Activated effector memory CD4-positive, alpha-beta T cell treated with Interleukin-2 at 50 U/mL for 16 hours (primary cell): ENCODE results near the gene PCDHGA6.
"Not testable (repeated sequence)": the region's sequence is repeated elsewhere in the genome, so short reads cannot be mapped to it uniquely, and the experiment has no call there.

Experiments used
- DNase-seq: peaks from one replicate; pipeline ENCODE4 v3.0.0-alpha.2; 2020

PCDHGA6 gene

DNA sequence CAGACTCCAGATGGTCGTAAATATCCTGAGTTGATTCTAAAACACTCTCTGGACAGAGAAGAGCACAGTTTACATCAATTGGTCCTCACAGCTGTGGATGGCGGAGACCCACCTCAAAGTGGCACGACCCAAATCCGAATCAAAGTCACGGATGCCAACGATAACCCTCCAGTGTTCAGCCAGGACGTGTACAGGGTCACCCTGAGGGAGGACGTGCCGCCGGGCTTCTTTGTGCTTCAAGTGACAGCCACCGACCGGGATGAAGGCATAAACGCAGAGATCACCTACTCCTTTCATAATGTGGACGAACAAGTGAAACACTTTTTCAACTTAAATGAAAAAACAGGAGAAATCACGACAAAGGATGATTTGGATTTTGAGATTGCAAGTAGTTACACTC, 13.0 kb upstream of the PCDHGA6 start:
- DNase-seq = no peak

DNA sequence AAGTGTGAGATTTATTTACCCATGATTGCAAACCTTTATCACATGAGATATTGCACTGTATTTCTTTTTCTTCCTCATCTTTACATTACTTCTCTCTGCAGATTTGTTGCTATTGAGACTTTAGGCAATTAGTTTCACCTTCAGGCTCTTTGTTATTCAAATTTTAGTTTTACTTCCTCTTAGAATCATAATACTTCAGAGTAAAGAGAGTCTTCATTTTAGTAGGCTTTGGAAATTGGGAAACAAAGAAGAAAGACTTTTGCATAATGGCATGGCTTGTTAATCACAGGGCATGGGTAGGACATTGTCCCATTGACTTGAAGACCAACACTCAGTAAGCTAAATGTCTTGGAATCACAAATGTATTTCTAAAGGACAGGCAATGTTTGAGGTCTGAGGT, 11.0 kb upstream of the PCDHGA6 start:
- no peak for DNase-seq

DNA sequence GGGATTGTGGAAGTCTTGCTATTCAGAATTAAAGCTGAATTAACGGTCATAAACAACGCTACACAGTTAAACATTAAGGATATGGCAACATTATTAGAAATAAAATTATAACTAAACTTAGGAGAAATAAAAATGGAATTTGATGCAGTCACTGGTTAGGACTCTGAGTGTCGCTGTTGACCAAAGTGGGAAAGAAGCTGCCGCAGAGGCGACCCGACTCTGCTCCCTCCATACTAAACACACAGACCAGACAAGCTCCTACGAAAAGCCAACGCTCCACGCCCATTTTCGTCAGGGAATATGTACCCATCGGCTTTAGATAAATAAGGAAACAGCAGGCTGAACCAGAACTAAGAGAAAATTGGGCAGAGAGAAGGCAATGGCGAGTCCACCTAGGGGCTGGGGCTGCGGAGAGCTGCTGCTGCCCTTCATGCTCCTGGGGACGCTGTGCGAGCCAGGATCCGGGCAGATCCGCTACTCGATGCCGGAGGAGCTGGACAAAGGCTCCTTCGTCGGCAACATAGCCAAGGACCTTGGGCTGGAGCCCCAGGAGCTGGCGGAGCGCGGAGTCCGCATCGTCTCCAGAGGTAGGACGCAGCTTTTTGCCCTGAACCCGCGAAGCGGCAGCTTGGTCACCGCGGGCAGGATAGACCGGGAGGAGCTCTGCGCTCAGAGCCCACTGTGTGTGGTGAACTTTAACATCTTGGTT, 9.6 kb upstream of the PCDHGA6 start, which contains the start of gene PCDHGA5:
Gene PCDHGA5, plus strand, starts transcription at position 211 of the 709 bp plus-strand sequence. Its CDS starts 169 bp downstream, at position 380.
- no peak for DNase-seq

DNA sequence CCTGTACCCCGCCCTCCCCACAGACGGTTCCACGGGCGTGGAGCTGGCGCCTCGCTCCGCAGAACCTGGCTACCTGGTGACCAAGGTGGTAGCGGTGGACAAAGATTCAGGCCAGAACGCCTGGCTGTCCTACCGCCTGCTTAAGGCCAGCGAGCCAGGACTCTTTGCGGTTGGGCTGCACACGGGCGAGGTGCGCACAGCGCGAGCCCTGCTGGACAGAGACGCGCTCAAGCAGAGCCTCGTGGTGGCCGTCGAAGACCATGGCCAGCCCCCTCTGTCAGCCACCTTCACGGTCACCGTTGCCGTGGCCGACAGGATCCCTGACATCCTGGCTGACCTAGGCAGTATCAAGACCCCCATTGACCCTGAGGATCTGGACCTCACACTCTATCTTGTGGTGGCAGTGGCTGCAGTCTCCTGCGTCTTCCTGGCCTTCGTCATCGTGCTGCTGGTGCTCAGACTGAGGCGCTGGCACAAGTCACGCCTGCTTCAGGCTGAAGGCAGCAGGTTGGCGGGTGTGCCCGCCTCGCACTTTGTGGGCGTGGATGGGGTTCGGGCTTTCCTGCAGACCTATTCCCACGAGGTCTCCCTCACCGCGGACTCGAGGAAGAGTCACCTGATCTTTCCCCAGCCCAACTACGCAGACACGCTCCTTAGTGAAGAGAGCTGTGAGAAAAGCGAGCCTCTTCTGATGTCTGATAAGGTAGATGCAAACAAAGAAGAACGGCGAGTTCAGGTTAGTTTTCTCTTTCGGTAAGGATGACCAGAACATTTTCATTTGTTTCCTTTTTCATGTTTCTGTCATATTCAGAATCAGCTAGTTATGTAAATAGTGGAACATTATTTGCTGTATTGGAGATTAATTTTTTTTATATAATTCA, 7.4 kb upstream of the PCDHGA6 start:
- DNase-seq = no peak

DNA sequence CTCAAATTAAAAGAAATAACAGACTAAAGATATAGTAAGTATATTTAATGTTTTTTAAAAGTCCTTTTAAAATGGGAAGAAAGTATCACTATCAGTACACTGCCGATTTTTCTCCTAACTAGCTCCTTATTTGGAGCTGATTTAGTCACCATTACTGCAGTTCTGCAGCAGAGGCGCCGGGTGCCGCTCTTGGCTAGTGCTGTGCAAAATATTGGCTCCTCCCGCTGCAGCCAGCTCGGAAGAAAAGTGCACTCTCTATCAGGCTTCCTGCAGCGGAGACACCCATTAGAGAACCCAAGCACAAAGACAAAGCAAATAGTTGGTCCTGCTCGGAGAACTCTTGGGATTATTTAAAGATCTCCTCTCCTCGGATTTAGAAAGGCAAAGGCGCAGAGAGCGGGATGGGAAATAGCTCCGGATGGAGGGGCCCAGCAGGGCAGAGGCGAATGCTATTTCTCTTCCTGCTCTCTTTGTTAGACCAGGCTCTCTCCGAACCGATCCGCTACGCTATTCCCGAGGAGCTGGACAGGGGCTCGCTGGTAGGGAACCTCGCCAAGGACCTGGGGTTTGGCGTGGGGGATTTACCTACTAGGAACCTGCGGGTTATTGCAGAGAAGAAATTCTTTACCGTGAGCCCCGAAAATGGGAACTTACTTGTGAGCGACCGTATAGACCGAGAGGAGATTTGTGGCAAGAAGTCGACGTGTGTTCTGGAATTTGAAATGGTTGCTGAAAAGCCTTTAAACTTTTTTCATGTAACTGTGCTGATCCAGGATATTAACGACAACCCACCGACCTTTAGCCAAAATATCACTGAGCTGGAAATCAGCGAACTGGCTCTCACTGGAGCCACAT, 3.5 kb upstream of the PCDHGA6 start, which contains the start of gene PCDHGB3:
Gene PCDHGB3, plus strand, starts transcription at position 249 of the 855 bp plus-strand sequence. Its CDS starts 153 bp downstream, at position 402.
- DNase-seq = peak; percentile 10

DNA sequence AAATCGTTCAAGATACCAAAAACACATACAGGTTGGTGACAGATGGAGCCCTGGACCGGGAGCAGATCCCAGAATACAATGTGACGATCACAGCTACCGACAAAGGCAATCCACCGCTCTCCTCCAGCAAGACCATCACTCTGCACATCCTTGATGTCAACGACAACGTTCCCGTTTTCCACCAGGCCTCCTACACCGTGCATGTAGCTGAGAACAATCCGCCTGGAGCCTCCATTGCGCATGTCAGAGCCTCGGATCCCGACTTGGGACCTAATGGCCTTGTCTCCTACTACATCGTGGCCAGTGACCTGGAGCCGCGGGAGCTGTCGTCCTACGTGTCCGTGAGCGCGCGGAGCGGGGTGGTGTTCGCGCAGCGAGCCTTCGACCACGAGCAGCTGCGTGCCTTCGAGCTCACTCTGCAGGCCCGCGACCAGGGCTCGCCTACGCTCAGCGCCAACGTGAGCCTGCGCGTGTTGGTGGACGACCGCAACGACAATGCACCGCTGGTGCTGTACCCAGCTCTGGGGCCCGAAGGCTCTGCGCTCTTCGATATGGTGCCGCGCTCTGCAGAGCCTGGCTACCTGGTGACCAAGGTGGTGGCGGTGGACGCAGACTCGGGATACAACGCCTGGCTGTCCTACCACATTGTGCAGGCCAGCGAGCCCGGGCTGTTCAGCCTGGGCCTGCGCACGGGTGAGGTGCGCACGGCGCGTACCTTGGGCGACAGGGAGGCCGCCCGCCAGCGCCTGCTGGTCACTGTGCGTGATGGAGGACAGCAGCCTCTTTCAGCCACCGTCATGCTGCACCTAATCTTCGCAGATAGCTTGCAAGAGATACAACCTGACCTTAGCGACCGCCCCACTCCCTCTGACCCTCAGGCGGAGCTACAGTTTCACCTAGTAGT, 1.9 kb upstream of the PCDHGA6 start:
- DNase-seq = no peak

DNA sequence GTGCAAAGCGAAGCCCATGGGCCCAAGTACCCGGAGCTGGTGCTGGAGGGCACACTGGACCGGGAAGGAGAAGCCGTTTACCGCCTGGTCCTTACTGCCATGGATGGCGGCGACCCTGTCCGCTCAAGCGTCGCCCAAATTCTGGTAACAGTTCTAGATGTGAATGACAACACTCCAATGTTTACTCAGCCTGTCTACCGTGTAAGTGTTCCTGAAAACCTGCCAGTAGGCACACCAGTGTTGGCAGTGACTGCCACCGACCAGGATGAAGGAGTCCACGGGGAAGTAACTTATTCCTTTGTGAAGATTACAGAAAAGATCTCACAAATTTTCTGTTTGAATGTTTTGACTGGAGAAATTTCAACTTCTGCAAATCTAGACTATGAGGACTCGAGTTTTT, 936 bp downstream of the PCDHGA6 start:
- DNase-seq = no peak

DNA sequence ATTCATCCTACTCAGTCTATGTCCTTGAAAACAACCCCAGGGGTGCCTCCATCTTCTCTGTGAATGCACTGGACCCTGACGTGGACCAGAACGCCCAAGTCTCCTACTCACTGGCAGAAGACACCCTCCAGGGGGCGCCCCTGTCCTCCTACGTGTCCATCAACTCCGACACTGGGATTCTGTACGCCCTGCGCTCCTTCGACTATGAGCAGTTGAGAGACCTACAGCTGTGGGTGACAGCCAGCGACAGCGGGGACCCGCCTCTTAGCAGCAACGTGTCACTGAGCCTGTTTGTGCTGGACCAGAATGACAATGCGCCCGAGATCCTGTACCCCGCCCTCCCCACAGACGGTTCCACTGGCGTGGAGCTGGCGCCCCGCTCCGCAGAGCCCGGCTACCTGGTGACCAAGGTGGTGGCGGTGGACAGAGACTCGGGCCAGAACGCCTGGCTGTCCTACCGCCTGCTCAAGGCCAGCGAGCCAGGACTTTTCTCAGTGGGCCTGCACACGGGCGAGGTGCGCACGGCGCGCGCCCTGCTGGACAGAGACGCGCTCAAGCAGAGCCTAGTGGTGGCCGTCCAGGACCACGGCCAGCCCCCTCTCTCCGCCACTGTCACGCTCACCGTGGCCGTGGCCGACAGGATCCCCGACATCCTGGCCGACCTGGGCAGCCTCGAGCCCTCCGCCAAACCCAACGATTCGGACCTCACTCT, 1.9 kb downstream of the PCDHGA6 start:
- DNase-seq = not testable (repeated sequence)

DNA sequence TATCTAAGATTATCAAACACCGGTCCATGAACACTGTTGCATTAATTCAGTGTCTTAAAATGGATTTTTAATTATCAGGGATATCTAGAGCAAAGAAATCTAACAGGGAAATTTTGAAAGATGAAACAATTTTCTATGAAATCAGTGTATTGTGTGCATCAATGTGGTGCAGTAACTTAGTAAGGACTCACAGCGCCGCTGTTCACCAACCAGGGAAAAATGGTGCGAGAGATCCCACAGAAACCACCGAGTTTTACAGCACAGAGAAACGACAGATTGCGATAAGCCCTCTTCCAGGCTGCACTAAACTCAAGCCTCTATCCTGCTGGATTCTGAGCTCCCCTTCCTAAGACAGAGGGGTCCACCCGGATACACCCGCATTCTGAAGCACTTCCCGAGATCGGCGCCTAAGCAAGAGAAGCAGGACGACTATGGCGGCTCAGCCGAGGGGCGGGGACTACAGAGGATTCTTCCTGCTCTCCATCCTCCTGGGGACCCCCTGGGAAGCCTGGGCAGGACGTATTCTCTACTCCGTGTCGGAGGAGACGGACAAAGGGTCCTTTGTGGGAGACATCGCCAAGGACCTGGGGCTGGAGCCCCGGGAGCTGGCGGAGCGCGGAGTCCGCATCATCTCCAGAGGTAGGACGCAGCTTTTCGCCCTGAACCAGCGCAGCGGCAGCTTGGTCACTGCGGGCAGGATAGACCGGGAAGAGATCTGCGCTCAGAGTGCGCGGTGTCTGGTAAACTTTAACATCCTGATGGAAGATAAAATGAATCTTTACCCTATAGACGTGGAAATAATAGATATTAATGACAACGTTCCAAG, 9.0 kb downstream of the PCDHGA6 start, which contains the start of gene PCDHGA7:
Gene PCDHGA7, plus strand, starts transcription at position 274 of the 826 bp plus-strand sequence. Its CDS starts 158 bp downstream, at position 432.
- DNase-seq = no peak

DNA sequence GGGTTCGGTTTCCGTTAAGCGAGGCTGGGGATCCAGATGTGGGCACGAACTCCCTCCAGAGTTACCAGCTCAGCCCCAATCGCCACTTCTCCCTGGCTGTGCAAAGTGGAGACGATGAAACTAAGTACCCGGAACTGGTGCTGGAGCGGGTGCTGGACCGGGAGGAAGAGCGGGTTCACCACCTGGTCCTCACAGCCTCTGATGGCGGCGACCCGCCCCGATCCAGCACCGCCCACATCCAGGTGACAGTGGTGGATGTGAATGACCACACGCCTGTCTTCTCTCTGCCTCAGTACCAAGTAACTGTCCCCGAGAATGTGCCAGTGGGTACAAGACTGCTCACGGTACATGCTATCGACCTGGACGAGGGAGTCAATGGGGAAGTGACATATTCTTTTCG, 9.7 kb downstream of the PCDHGA6 start:
- DNase-seq = no peak

DNA sequence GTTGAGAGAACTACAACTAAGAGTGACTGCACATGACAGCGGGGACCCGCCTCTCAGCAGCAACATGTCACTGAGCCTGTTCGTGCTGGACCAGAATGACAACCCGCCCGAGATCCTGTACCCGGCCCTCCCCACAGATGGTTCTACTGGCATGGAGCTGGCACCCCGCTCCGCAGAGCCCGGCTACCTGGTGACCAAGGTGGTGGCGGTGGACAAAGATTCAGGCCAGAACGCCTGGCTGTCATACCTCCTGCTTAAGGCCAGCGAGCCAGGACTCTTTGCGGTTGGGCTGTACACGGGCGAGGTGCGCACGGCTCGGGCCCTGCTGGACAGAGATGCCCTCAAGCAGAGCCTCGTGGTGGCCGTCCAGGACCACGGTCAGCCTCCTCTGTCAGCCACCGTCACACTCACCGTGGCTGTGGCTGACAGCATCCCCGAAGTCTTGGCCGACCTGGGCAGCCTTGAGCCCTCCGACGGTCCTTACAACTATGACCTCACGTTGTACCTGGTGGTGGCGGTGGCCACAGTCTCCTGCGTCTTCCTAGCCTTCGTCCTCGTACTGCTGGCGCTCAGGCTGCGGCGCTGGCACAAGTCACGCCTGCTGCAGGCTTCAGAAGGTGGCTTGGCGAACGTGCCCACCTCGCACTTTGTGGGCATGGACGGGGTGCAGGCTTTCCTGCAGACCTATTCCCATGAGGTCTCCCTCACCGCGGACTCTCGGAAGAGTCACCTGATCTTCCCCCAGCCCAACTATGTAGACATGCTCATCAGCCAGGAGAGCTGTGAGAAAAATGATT, 11.0 kb downstream of the PCDHGA6 start:
- no peak for DNase-seq

DNA sequence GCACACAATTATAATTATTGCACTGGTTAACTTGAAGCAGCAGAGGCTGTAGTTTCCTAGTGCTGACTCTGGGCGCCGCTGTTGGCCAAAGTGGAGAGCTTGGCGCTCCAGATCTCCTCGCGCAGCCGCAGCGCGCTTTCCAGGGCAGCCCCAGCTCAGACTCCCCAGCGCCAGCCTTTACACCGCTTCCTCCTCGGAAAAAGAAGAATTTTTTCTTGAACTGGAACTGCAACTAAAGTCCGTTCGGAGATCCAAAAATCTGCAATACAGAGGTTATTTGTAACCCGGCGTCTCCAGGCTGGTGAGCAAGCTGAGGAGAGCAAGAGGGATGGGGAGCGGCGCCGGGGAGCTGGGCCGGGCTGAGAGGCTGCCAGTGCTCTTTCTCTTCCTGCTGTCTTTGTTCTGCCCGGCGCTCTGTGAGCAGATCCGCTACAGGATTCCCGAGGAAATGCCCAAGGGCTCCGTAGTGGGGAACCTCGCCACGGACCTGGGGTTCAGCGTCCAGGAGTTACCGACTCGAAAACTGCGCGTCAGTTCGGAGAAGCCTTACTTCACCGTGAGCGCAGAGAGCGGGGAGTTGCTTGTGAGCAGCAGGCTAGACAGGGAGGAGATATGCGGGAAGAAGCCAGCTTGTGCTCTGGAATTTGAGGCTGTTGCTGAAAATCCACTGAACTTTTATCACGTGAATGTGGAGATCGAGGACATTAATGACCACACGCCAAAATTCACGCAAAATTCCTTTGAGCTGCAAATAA, 14.0 kb downstream of the PCDHGA6 start, which contains the start of gene PCDHGB4:
Gene PCDHGB4, plus strand, starts transcription at position 142 of the 755 bp plus-strand sequence. Its CDS starts 187 bp downstream, at position 329.
- DNase-seq = not testable (repeated sequence)

DNA sequence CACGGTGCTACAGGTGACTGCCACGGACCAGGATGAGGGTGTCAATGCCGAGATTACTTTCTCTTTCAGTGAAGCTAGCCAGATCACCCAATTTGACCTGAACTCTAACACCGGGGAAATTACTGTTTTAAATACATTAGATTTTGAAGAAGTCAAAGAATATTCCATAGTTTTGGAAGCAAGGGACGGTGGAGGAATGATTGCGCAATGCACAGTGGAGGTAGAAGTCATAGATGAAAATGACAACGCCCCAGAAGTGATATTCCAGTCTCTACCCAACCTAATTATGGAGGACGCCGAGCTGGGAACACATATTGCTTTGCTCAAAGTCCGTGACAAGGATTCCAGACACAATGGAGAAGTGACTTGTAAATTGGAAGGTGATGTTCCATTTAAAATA, 15.0 kb downstream of the PCDHGA6 start:
- no peak for DNase-seq

DNA sequence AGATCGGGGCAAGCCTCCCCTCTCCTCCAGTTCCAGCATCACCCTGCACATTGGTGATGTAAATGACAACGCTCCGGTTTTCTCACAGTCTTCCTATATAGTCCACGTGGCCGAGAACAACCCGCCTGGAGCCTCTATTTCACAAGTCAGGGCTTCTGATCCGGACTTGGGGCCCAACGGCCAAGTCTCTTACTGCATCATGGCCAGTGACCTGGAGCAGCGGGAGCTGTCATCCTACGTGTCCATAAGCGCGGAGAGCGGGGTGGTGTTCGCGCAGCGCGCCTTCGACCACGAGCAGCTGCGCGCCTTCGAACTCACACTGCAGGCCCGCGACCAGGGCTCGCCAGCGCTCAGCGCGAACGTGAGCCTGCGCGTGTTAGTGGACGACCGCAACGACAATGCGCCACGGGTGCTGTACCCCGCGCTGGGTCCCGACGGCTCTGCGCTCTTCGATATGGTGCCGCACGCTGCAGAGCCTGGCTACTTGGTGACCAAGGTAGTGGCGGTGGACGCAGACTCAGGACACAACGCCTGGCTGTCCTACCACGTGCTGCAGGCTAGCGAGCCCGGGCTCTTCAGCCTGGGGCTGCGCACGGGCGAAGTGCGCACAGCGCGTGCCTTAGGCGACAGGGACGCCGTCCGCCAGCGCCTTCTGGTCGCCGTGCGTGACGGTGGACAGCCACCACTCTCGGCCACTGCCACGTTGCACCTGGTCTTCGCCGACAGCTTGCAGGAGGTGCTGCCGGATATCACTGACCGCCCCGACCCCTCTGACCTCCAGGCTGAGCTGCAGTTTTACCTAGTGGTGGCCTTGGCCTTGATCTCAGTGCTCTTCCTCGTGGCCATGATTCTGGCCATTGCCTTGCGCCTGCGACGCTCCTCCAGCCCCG, 15.7 kb downstream of the PCDHGA6 start:
- no peak for DNase-seq

DNA sequence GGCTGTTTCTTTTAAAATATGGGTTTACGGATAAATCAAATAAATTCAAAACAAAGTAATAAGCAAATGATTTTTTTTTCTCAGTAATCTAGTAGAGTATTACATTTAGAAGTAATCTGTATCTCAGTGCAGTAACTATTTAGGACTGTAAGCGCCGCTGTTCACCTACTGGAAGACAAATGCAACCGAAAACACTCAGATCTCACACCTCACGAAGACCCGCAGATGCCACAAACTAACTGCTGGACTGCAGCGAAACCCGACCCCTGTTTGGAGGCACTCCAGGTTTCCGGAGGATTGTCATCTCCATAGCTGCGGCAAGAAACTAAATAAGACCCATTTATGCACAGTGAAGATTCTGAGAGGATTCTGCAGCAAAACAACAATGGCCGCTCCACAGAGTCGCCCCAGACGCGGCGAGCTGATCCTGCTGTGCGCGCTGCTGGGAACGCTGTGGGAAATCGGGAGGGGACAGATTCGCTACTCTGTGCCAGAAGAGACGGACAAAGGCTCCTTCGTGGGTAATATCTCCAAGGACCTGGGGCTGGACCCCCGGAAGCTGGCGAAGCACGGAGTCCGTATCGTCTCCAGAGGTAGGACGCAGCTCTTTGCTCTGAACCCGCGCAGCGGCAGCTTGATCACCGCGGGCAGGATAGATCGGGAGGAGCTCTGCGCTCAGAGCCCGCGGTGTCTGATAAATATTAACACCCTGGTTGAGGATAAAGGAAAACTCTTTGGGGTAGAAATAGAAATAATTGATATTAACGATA, 18.9 kb downstream of the PCDHGA6 start, which contains the start of gene PCDHGA8:
Gene PCDHGA8, plus strand, starts transcription at position 205 of the 770 bp plus-strand sequence. Its CDS starts 181 bp downstream, at position 386.
- no peak for DNase-seq

DNA sequence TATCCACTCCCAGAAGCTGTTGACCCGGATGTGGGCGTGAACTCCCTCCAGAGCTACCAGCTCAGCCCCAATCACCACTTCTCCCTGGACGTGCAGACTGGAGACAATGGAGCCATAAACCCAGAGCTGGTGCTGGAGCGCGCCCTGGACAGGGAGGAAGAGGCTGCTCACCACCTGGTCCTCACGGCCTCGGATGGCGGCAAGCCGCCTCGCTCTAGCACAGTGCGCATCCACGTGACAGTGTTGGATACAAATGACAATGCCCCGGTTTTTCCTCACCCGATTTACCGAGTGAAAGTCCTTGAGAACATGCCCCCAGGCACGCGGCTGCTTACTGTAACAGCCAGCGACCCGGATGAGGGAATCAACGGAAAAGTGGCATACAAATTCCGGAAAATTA, 19.6 kb downstream of the PCDHGA6 start:
- DNase-seq = no peak
